Breast epithelium (tissue), 4 donors: ENCODE results near the gene OR6P1. TPM values are rescaled to one million over a fixed set of nuclear protein-coding genes. Genes with fewer than 3 reads are reported as not detected.

Experiments
- DNase-seq, 2 donors: peaks; one replicate each; pipeline ENCODE4 v3.0.0-alpha.2; 2019; ENCODE audit warnings: low spot score in 2 of 2
- H3K27ac ChIP-seq, 2 donors: fragments of 200-600 bp; sonication (generic) in 1 of 2; one replicate each; pipeline ENCODE4 v1.5.1; 2016 to 2019; ENCODE audit warnings: mild to moderate bottlenecking in 1 of 2
- H3K27me3 ChIP-seq, 2 donors: fragments of 200-600 bp; sonication (generic) in 1 of 2; one replicate each; pipeline versions ENCODE4 v1.5.1 to v1.6.0; 2017 to 2019; ENCODE audit warnings: control low read depth in 1 of 2, mild to moderate bottlenecking in 1 of 2
- H3K36me3 ChIP-seq: fragments of 200-600 bp; one replicate; pipeline ENCODE4 v1.5.1; 2019
- H3K4me1 ChIP-seq, 2 donors: fragments of 200-600 bp; sonication (generic); one replicate each; pipeline ENCODE4 v1.5.1; 2016 to 2019; ENCODE audit warnings: control low read depth in 1 of 2
- H3K4me3 ChIP-seq, 3 donors: fragments of 200-600 bp; sonication (generic); 1 replicate in 2 of 3; 2 replicates in 1 of 3; pipeline ENCODE4 v1.5.1; 2016 to 2019; ENCODE audit warnings: mild to moderate bottlenecking in 3 of 3, moderate library complexity in 2 of 3
- H3K9me3 ChIP-seq, 2 donors: fragments of 200-600 bp; sonication (generic) in 1 of 2; one replicate each; pipeline ENCODE4 v1.5.1; 2016 to 2019; ENCODE audit warnings: control low read depth in 1 of 2
- POLR2A ChIP-seq: fragments of 450-650 bp; IDR thresholded peaks from one replicate; pipeline ENCODE4 v1.6.1; 2016; ENCODE audit warnings: antibody characterized with exemption, mild to moderate bottlenecking, moderate library complexity
- POLR2AphosphoS5 ChIP-seq, 3 donors: sonication (generic); formaldehyde crosslinking; IDR thresholded peaks; one replicate each; pipeline ENCODE4 v1.6.1; 2017; ENCODE audit warnings: antibody characterized with exemption in 3 of 3
- intact Hi-C: fragments of 100-400 bp; cut with DNase I; formaldehyde crosslinking; loops from one replicate; pipeline ENCODE4 v1.15.1; 2023; ENCODE audit warnings: low total_unique reads
- total RNA-seq, 3 donors: library from RNA; depleted of rRNA; stranded (reverse); fragments of >200 nt; gene quantifications; one replicate each; pipeline ENCODE4 v1.1.0, GENCODE V29; 2016
- TF ChIP-seq, protein P1 (sequence below), 3 donors: fragments of 450-650 bp; IDR thresholded peaks; one replicate each; pipeline ENCODE4 v1.5.1; 2016 to 2017; ENCODE audit warnings: antibody characterized with exemption in 3 of 3, mild to moderate bottlenecking in 3 of 3, moderate library complexity in 3 of 3

Gene OR6P1, protein sequence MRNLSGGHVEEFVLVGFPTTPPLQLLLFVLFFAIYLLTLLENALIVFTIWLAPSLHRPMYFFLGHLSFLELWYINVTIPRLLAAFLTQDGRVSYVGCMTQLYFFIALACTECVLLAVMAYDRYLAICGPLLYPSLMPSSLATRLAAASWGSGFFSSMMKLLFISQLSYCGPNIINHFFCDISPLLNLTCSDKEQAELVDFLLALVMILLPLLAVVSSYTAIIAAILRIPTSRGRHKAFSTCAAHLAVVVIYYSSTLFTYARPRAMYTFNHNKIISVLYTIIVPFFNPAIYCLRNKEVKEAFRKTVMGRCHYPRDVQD
- not detected for total RNA-seq

DNA sequence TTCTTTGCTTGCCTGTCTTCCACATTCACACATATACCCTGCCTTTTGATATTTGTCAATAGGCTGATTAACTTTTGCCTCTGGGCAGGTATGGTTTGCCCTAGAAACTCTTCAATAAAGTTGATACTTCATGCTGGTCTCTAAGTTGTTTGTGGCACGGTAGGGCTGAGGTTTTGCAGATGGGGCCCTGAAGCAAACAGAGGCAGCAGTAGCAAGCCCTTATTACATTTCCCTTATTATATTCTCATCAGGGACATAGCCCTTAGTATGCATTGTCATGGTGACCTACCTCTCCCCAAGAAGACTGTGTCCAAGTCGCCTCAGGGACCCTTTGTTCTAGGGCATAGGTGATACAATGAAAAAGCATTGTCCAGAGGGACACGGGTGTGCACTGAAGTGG, at the start of gene OR6P1:
Gene OR6P1, minus strand, starts transcription at position 101 of the 400 bp plus-strand sequence. CDS start 6,976 bp downstream, outside the sequence.
- Histone ChIP-seq H3K27me3 (peaks cover 0 to 4% of the 10 kb centered on the region in 2 donors), H3K36me3 (no peaks in the 10 kb centered on the region), H3K27ac (no peak within 1 kb of the TSS), H3K9me3 (no peaks in the 10 kb centered on the region), H3K4me3 (no peak within 1 kb of the TSS), H3K4me1 (no peaks in the 10 kb centered on the region)
- TF ChIP-seq POLR2AphosphoS5 (IDR thresholded peaks at IDR 0.05) (no peak), POLR2A (no peak)
- TF ChIP-seq, protein P1, sequence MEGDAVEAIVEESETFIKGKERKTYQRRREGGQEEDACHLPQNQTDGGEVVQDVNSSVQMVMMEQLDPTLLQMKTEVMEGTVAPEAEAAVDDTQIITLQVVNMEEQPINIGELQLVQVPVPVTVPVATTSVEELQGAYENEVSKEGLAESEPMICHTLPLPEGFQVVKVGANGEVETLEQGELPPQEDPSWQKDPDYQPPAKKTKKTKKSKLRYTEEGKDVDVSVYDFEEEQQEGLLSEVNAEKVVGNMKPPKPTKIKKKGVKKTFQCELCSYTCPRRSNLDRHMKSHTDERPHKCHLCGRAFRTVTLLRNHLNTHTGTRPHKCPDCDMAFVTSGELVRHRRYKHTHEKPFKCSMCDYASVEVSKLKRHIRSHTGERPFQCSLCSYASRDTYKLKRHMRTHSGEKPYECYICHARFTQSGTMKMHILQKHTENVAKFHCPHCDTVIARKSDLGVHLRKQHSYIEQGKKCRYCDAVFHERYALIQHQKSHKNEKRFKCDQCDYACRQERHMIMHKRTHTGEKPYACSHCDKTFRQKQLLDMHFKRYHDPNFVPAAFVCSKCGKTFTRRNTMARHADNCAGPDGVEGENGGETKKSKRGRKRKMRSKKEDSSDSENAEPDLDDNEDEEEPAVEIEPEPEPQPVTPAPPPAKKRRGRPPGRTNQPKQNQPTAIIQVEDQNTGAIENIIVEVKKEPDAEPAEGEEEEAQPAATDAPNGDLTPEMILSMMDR (IDR thresholded peaks at IDR 0.05), result no peak
- intact Hi-C loops, result no loop called here
- no peak for DNase-seq

GRCh38 chr1:158613764-158614163, 43.4 kb upstream of the OR6P1 start:
- H3K9me3 ChIP-seq, result no peaks in the 10 kb centered on the region
- H3K4me3 ChIP-seq, result no peak overlapping the region
- intact Hi-C loops, result no loop called here
- H3K36me3 ChIP-seq, result no peaks in the 10 kb centered on the region
- H3K27ac ChIP-seq, result no peak overlapping the region
- DNase-seq, result no peak
- H3K27me3 ChIP-seq, result no peaks in the 10 kb centered on the region
- no peaks in the 10 kb centered on the region for H3K4me1 ChIP-seq
- TF ChIP-seq, protein P1 (IDR thresholded peaks at IDR 0.05), result no peak
- TF ChIP-seq POLR2A (no peak), POLR2AphosphoS5 (IDR thresholded peaks at IDR 0.05) (no peak)

DNA sequence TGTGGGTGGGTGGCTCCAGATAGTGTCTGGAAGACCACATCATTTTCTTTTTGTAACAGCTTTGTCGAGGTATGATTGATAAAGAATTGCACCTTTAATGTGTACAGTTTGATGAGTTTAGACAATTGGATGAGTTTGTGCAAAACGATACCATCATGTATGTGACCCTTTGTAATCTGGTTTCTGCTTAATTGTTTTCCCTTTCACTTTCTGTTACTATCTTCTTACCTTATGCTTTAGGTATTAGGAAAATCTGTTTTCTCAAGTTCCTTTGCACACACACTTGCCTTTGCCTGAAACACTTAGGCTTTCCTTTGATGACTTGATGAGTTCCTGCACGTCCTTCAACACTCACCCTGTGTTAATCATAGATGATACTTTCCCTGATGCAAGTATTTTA, 41.5 kb upstream of the OR6P1 start:
- no peak for DNase-seq
- no peak for TF ChIP-seq POLR2AphosphoS5 (IDR thresholded peaks at IDR 0.05)
- no peak for TF ChIP-seq POLR2A
- TF ChIP-seq, protein P1 (IDR thresholded peaks at IDR 0.05), result no peak
- no peak overlapping the region for H3K4me3 ChIP-seq
- H3K27me3 ChIP-seq, result no peaks in the 10 kb centered on the region
- no peak overlapping the region for H3K27ac ChIP-seq
- no peaks in the 10 kb centered on the region for H3K4me1 ChIP-seq
- no peaks in the 10 kb centered on the region for H3K9me3 ChIP-seq
- intact Hi-C loops, result no loop called here
- H3K36me3 ChIP-seq, result no peaks in the 10 kb centered on the region

- TF ChIP-seq POLR2AphosphoS5 (IDR thresholded peaks at IDR 0.05) (no peak), POLR2A (no peak)
- TF ChIP-seq, protein P1 (IDR thresholded peaks at IDR 0.05), result no peak
- H3K36me3 ChIP-seq, result no peaks in the 10 kb centered on the region
- H3K4me3 ChIP-seq, result no peak overlapping the region
- H3K4me1 ChIP-seq, result no peaks in the 10 kb centered on the region
- DNase-seq, result no peak
- H3K27ac ChIP-seq, result no peak overlapping the region
- no peaks in the 10 kb centered on the region for H3K9me3 ChIP-seq
- intact Hi-C loops, result no loop called here
- H3K27me3 ChIP-seq, result no peaks in the 10 kb centered on the region
Observed at GRCh38 chr1:158607296-158607695, 36.9 kb upstream of the OR6P1 start.

DNA sequence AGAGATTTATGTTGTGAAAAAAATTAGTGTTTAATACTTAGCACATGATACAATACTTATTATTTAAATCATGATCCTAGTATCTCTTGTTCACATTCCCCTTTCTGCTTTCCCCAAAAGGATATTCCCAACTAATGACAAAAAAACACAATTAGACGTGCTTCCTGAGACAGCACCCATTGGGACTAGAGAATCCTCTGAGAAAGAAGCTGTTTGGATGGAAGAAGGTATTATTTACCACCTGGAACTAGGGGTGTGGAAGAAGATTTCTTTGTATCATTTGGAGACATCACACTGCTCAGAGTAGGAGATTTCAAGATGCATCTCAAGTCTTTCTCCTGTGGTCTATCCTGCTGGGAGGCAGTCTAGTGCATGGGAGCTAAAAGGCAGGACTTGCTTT, 34.6 kb upstream of the OR6P1 start, which contains the start of gene OR10Z1:
Gene OR10Z1, plus strand, starts transcription at position 301 of the 400 bp plus-strand sequence. CDS start 1,171 bp downstream, outside the sequence.
- intact Hi-C loops, result no loop called here
- DNase-seq, result no peak
- TF ChIP-seq, protein P1 (IDR thresholded peaks at IDR 0.05), result no peak
- TF ChIP-seq POLR2A (no peak), POLR2AphosphoS5 (IDR thresholded peaks at IDR 0.05) (no peak)
- H3K9me3 ChIP-seq, result no peaks in the 10 kb centered on the region
- H3K4me3 ChIP-seq, result no peak within 1 kb of the TSS
- no peaks in the 10 kb centered on the region for H3K27me3 ChIP-seq
- H3K4me1 ChIP-seq, result no peaks in the 10 kb centered on the region
- no peak within 1 kb of the TSS for H3K27ac ChIP-seq
- H3K36me3 ChIP-seq, result no peaks in the 10 kb centered on the region
